H1 (cell line): ENCODE data around the gene UBE2G2. TPM values are rescaled to one million over a fixed set of nuclear protein-coding genes. Genes with fewer than 3 reads are reported as not detected.

Experiments used
- CTCF ChIA-PET: fragments of 300-600 bp; sonication (Branson Sonifier 250); formaldehyde crosslinking; loops from one replicate; lab custom pipeline; 2021; ENCODE audit not compliant: partially characterized antibody; lab: Charles Lee
- POLR2A ChIA-PET: fragments of 300-600 bp; sonication (Branson Sonifier 250); formaldehyde crosslinking; loops from one replicate; lab custom pipeline; 2021; ENCODE audit warnings: inconsistent platforms; ENCODE audit not compliant: partially characterized antibody; lab: Charles Lee
- DNase-seq, 2 experiments: peaks; one replicate each; pipeline versions ENCODE4 v3.0.0 to v3.0.0-alpha.2; 2010 to 2022; ENCODE audit warnings: low spot score in 2 of 2, low read depth in 1 of 2, mixed read lengths in 1 of 2
- FAIRE-seq: peaks from 2 replicates; lab custom pipeline; 2011; peaks lifted over from hg19 to GRCh38; lab: Jason Lieb, UNC
- H2AFZ ChIP-seq: 2 replicates; pipeline ENCODE4 v1.8.1; 2012; ENCODE audit warnings: low read length, inconsistent platforms
- H2AK5ac ChIP-seq: 2 replicates; pipeline ENCODE4 v1.6.1; 2013; ENCODE audit warnings: low read depth, low read length
- H2BK120ac ChIP-seq: replicated peaks from 2 replicates; pipeline ENCODE3; 2013; ENCODE audit warnings: low read depth, low read length, inconsistent platforms
- H2BK12ac ChIP-seq: 2 replicates; pipeline ENCODE4 v1.6.1; 2013; ENCODE audit warnings: low read depth, low read length
- H2BK15ac ChIP-seq: 2 replicates; pipeline ENCODE4 v1.6.1; 2013; ENCODE audit warnings: low read length
- H2BK20ac ChIP-seq: 2 replicates; pipeline ENCODE4 v1.6.1; 2013; ENCODE audit warnings: low read length
- H2BK5ac ChIP-seq: 2 replicates; pipeline ENCODE4 v1.6.1; 2013; ENCODE audit warnings: low read depth, low read length
- H3K14ac ChIP-seq: 2 replicates; pipeline ENCODE4 v1.6.1; 2013; ENCODE audit warnings: inconsistent platforms; ENCODE audit not compliant: insufficient read length
- H3K18ac ChIP-seq: 2 replicates; pipeline ENCODE4 v1.6.1; 2013; ENCODE audit warnings: low read length; ENCODE audit errors: extremely low read depth
- H3K23ac ChIP-seq: 2 replicates; pipeline ENCODE4 v1.6.1; 2013; ENCODE audit warnings: inconsistent platforms; ENCODE audit not compliant: insufficient read length
- H3K23me2 ChIP-seq: 2 replicates; pipeline ENCODE4 v1.6.1; 2013; ENCODE audit warnings: low read depth, low read length
- H3K27ac ChIP-seq: 2 replicates; pipeline ENCODE4 v1.6.1; 2011; ENCODE audit warnings: low read depth, low read length, inconsistent platforms
- H3K27me3 ChIP-seq, 4 experiments: replicated peaks in 1 of 4; 1 replicate in 1 of 4; 2 replicates in 3 of 4; pipeline versions ENCODE4 v1.6.1 to v1.8.1; 2011 to 2013; ENCODE audit warnings: low read length in 3 of 4, mild to moderate bottlenecking in 3 of 4, inconsistent platforms in 2 of 4, mixed read lengths in 2 of 4, moderate library complexity in 1 of 4; ENCODE audit not compliant: control insufficient read depth in 3 of 4, insufficient read depth in 3 of 4; ENCODE audit errors: extremely low read depth in 1 of 4
- H3K36me3 ChIP-seq, 4 experiments: 2 replicates each; pipeline versions ENCODE4 v1.6.1 to v1.8.1; 2011 to 2013; ENCODE audit warnings: mild to moderate bottlenecking in 4 of 4, low read length in 3 of 4, moderate library complexity in 2 of 4, control low read depth in 1 of 4, inconsistent platforms in 1 of 4; ENCODE audit not compliant: insufficient read depth in 4 of 4, control insufficient read depth in 2 of 4
- H3K4ac ChIP-seq: replicated peaks from 2 replicates; pipeline ENCODE3; 2013; ENCODE audit warnings: low read length, low read depth, mixed read lengths, inconsistent platforms; ENCODE audit not compliant: insufficient read length
- H3K4me1 ChIP-seq, 4 experiments: replicated peaks in 1 of 4; 1 replicate in 1 of 4; 2 replicates in 3 of 4; pipeline versions ENCODE4 v1.6.1 to v1.8.1; 2011 to 2013; ENCODE audit warnings: low read length in 3 of 4, inconsistent platforms in 2 of 4, mixed read lengths in 1 of 4; ENCODE audit not compliant: insufficient read depth in 4 of 4, control insufficient read depth in 3 of 4
- H3K4me2 ChIP-seq, 2 experiments: 2 replicates each; pipeline versions ENCODE4 v1.6.1 to v1.8.1; 2011 to 2013; ENCODE audit warnings: low read depth in 2 of 2, low read length in 2 of 2, control low read depth in 1 of 2, inconsistent platforms in 1 of 2, mild to moderate bottlenecking in 1 of 2; ENCODE audit not compliant: insufficient read depth in 1 of 2
- H3K4me3 ChIP-seq, 4 experiments: fragments of 200-600, 300-600 bp in 1 of 4; sonication (generic), shearing (Covaris generic), sonication (Bioruptor Twin) in 1 of 4; 2 replicates each; pipeline versions ENCODE4 v1.5.1 to v1.8.1; 2011 to 2016; ENCODE audit warnings: low read length in 4 of 4, low read depth in 3 of 4, control low read depth in 2 of 4, inconsistent platforms in 2 of 4, mild to moderate bottlenecking in 2 of 4, mixed read lengths in 1 of 4, moderate library complexity in 1 of 4; ENCODE audit not compliant: insufficient read depth in 2 of 4; ENCODE audit errors: extremely low read depth in 1 of 4
- H3K56ac ChIP-seq: replicated peaks from 2 replicates; pipeline ENCODE3; 2013; ENCODE audit warnings: low read depth, mild to moderate bottlenecking, mixed read lengths, low read length, inconsistent platforms; ENCODE audit not compliant: insufficient read length
- H3K79me1 ChIP-seq: 2 replicates; pipeline ENCODE4 v1.6.1; 2013; ENCODE audit warnings: low read depth, low read length, control low read depth
- H3K79me2 ChIP-seq, 2 experiments: 2 replicates each; pipeline versions ENCODE4 v1.6.1 to v1.8.1; 2012 to 2013; ENCODE audit warnings: low read length in 2 of 2, mild to moderate bottlenecking in 2 of 2, inconsistent platforms in 1 of 2; ENCODE audit not compliant: insufficient read depth in 2 of 2, control insufficient read depth in 1 of 2
- H3K9ac ChIP-seq, 4 experiments: replicated peaks in 1 of 4; 1 replicate in 1 of 4; 2 replicates in 3 of 4; pipeline versions ENCODE4 v1.6.1 to v1.8.1; 2011 to 2013; ENCODE audit warnings: low read depth in 3 of 4, low read length in 3 of 4, control low read depth in 2 of 4, mild to moderate bottlenecking in 2 of 4, moderate library complexity in 2 of 4, inconsistent platforms in 1 of 4; ENCODE audit errors: extremely low read depth in 1 of 4
- H3K9me3 ChIP-seq, 2 experiments: 2 replicates each; pipeline versions ENCODE4 v1.6.1 to v1.8.1; 2012 to 2013; ENCODE audit warnings: mild to moderate bottlenecking in 2 of 2, moderate library complexity in 2 of 2, control low read depth in 1 of 2, inconsistent platforms in 1 of 2, low read depth in 1 of 2, low read length in 1 of 2, mixed read lengths in 1 of 2; ENCODE audit not compliant: insufficient read depth in 2 of 2
- H4K20me1 ChIP-seq, 2 experiments: replicated peaks in 1 of 2; 2 replicates each; pipeline versions ENCODE3 to v1.8.1; 2011 to 2013; ENCODE audit warnings: inconsistent platforms in 2 of 2, low read length in 2 of 2, mild to moderate bottlenecking in 1 of 2; ENCODE audit not compliant: insufficient read depth in 2 of 2, control insufficient read depth in 1 of 2
- H4K5ac ChIP-seq: 2 replicates; pipeline ENCODE4 v1.6.1; 2013; ENCODE audit warnings: low read length, low read depth, mixed read lengths, inconsistent platforms; ENCODE audit not compliant: insufficient read length
- H4K8ac ChIP-seq: 2 replicates; pipeline ENCODE4 v1.8.0; 2013; ENCODE audit warnings: mild to moderate bottlenecking, moderate library complexity, low read length, inconsistent platforms; ENCODE audit not compliant: insufficient read depth; ENCODE audit errors: extremely low read depth
- H4K91ac ChIP-seq: replicated peaks from 2 replicates; pipeline ENCODE3; 2013; ENCODE audit warnings: low read length, mixed read lengths, inconsistent platforms; ENCODE audit not compliant: insufficient read length
- CTBP2 ChIP-seq: IDR thresholded peaks from 2 replicates; pipeline ENCODE4 v1.7.0; 2011; ENCODE audit warnings: borderline replicate concordance, mild to moderate bottlenecking, moderate library complexity, mixed read lengths, low read length; ENCODE audit not compliant: insufficient read depth, insufficient read length
- GTF2F1 ChIP-seq: IDR thresholded peaks from 2 replicates; pipeline ENCODE4 v1.6.1; 2012; ENCODE audit warnings: low read depth, low read length, improper control_type of control experiment, borderline replicate concordance
- KDM4A ChIP-seq: IDR thresholded peaks from one replicate; pipeline ENCODE4 v1.7.1; 2012; ENCODE audit warnings: low read depth, mild to moderate bottlenecking, moderate library complexity, low read length, inconsistent platforms; ENCODE audit not compliant: severe bottlenecking
- PHF8 ChIP-seq: fragments of 200-600 bp; sonication (generic); conservative IDR thresholded peaks from 2 replicates; pipeline ENCODE4 v1.7.1; 2012; ENCODE audit warnings: low read depth, mild to moderate bottlenecking, inconsistent platforms, low read length, moderate library complexity
- SRF ChIP-seq: IDR thresholded peaks from 2 replicates; pipeline ENCODE4 v1.6.1; 2011; ENCODE audit warnings: mild to moderate bottlenecking, low read depth, low read length, moderate library complexity
- TAF1 ChIP-seq: IDR thresholded peaks from 2 replicates; pipeline ENCODE4 v1.6.1; 2011; ENCODE audit warnings: mild to moderate bottlenecking, low read depth, low read length
- TBP ChIP-seq: IDR thresholded peaks from 2 replicates; pipeline ENCODE4 v1.6.1; 2011; ENCODE audit warnings: low read depth, low read length, improper control_type of control experiment
- WGBS, 2 experiments: shearing (Covaris generic) in 1 of 2; methylation state at CpG; one replicate each; pipeline versions ENCODE4 v1.1.6 to v1.1.7; 2013 to 2015; ENCODE audit warnings: low lambda C conversion rate in 2 of 2, mixed read lengths in 2 of 2, inconsistent platforms in 1 of 2, low coverage in 1 of 2, missing lambda C conversion rate in 1 of 2; ENCODE audit not compliant: insufficient replicate concordance in 2 of 2, insufficient coverage in 1 of 2, insufficient read length in 1 of 2; ENCODE audit errors: extremely low coverage in 1 of 2, missing lambda C conversion rate in 1 of 2; 5-methylcytosine and 5-hydroxymethylcytosine counted together
- polyA plus RNA-seq, 7 experiments: library from polyadenylated mRNA; depleted of rRNA in 3 of 7; stranded (reverse) in 5 of 7; unstranded in 2 of 7; fragments of >200 nt in 5 of 7; fragments of 200-250 nt in 2 of 7; gene quantifications; 1 replicate in 5 of 7; 2 replicates in 1 of 7; 4 replicates in 1 of 7; pipeline versions ENCODE4 v1.2.1 to v1.2.3, GENCODE V29; 2011 to 2013; ENCODE audit warnings: missing spikeins in 2 of 7, mixed read lengths in 2 of 7
- total RNA-seq: library from RNA; stranded (reverse); fragmentation: NEBNext Ultra II Directional; extraction: Animal tissue kit (Norgen Biotek cat#: 25700); gene quantifications from 2 replicates; pipeline ENCODE4 v1.2.1, GENCODE V29; 2021
- TF ChIP-seq, protein P1 (sequence below): IDR thresholded peaks from 2 replicates; pipeline ENCODE4 v1.6.1; 2012; ENCODE audit warnings: low read length, inconsistent platforms

Gene UBE2G2
- total and polyA plus RNA-seq, 2 of the 8 experiments (the other 6 are each of a cell fraction or from before 2014, with no cell fraction given): 96.3 to 101 TPM

DNA sequence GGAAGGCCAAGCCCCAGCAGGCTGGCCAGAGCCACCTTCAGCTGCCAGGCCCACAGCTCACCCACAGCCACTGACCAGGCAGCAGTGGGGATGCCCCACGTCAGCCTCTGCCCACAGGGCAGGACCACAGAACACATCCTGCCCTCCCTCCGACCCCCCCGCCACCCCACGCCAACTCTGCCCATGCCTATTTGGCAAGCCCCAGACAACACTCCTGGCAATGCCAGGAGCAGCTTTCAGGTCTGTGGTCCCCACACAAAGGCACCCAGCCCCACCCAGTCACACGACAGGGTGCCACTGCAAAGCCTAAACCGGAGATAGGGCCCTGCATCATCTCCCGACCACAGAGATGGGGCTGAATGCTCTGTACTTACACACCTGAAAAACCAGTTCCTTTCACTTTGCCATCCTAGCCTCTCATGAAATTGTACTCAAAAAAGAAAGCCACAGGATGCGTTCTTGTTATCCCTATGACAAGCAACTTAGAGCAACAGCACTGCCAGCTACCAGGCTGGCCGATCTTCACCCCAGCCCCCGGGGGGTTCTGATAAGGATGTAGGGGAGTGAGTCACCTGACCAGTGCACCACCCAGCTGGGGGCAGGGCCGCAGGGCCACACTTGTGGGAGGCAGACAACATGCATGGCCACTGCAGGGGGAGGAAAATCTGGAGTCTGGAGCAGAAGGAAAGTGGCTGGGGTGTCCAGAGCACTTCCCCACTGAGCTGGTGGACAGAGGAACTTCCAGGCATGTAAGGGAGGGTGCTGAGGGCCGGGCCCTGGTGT lies 36.2 kb downstream of the UBE2G2 start:
- FAIRE-seq: no peak
- TF ChIP-seq SRF: no peak
- TF ChIP-seq KDM4A: no peak
- no peak for TF ChIP-seq GTF2F1
- TF ChIP-seq TAF1: no peak
- no peak for TF ChIP-seq TBP
- TF ChIP-seq, protein P1, sequence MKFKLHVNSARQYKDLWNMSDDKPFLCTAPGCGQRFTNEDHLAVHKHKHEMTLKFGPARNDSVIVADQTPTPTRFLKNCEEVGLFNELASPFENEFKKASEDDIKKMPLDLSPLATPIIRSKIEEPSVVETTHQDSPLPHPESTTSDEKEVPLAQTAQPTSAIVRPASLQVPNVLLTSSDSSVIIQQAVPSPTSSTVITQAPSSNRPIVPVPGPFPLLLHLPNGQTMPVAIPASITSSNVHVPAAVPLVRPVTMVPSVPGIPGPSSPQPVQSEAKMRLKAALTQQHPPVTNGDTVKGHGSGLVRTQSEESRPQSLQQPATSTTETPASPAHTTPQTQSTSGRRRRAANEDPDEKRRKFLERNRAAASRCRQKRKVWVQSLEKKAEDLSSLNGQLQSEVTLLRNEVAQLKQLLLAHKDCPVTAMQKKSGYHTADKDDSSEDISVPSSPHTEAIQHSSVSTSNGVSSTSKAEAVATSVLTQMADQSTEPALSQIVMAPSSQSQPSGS: no peak
- no peak for TF ChIP-seq PHF8
- no peak for TF ChIP-seq CTBP2

More for the DNA sequence above, 36.2 kb downstream of the UBE2G2 start:
- H3K27me3 ChIP-seq: no peaks in the 10 kb centered on the region
- ChIA-PET POLR2A (interaction anchor here (1.1 to 1.5 kb wide), 3 partner anchors 16 to 216 kb away, joined by 3 to 4 read pairs (median 4); no protein-coding TSS in a partner anchor), CTCF (interaction anchor here (0.6 to 2.8 kb wide), 9 partner anchors 12 to 403 kb away, joined by 3 to 11 read pairs (median 5); no protein-coding TSS in a partner anchor)
- no peak overlapping the region for H3K9ac ChIP-seq
- no peak overlapping the region for H3K27ac ChIP-seq
- no peaks in the 10 kb centered on the region for H3K79me2 ChIP-seq
- H2AFZ ChIP-seq: no peak overlapping the region
- no peak overlapping the region; a peak in 1 of 4 replicates for H3K4me2 ChIP-seq
- peaks cover 2 to 7% of the 10 kb centered on the region in 2 experiments for H4K20me1 ChIP-seq
- DNase-seq: no peak
- WGBS, 2 experiments: 79% methylated on average over 12 of the region's 12 CpGs; no CpG with 5 or more reads in 1 of the 2 experiments
- no peak overlapping the region for H3K23ac ChIP-seq
- H2BK12ac ChIP-seq: peak overlapping the region; percentile 80; the same call in 1 of the 2 replicates
- peaks cover 5 to 44% (median 27%) of the 10 kb centered on the region in 4 experiments for H3K4me1 ChIP-seq
- no peak overlapping the region for H3K4me3 ChIP-seq
- H3K36me3 ChIP-seq: peaks cover 0 to 7% (median 1%) of the 10 kb centered on the region in 4 experiments; a peak in 2 of 8 replicates
- H3K14ac ChIP-seq: no peak overlapping the region
- H4K8ac ChIP-seq: no peak overlapping the region; the same call in 1 of the 2 replicates
- H2AK5ac ChIP-seq: peak overlapping the region; percentile 61
- peak overlapping the region; percentile 96 for H3K4ac ChIP-seq
- H4K5ac ChIP-seq: no peak overlapping the region
- peaks cover 3% of the 10 kb centered on the region; the same call in 1 of the 2 replicates for H3K79me1 ChIP-seq
- H2BK5ac ChIP-seq: peak overlapping the region; percentile 96; the same call in 1 of the 2 replicates
- peaks cover 0 to 6% of the 10 kb centered on the region in 2 experiments; a peak in 1 of 4 replicates for H3K9me3 ChIP-seq
- peak overlapping the region; percentile 24 for H2BK120ac ChIP-seq
- H2BK15ac ChIP-seq: peak overlapping the region; percentile 92; the same call in 1 of the 2 replicates
- H3K56ac ChIP-seq: no peak overlapping the region
- H4K91ac ChIP-seq: peak overlapping the region; percentile 12
- H2BK20ac ChIP-seq: 0 out of 2 replicates have a peak overlapping the region, but pooled peaks have one; percentile 75
- H3K23me2 ChIP-seq: no peaks in the 10 kb centered on the region
- no peak overlapping the region; the same call in 1 of the 2 replicates for H3K18ac ChIP-seq
